GM23338 (cell line): Measurements from ENCODE around the gene HSPA12B. TPM values are rescaled to one million over a fixed set of nuclear protein-coding genes. Genes with fewer than 3 reads are reported as not detected.
A peak's percentile ranks its signal among the peaks of the same experiment; 100 is the strongest.

Experiments used
- ATAC-seq: fragments of 200-7000 bp; cut with Tn5 transposase; 3 replicates; pipeline ENCODE4 v1.9.1; 2020
- DNase-seq: peaks from one replicate; pipeline ENCODE4 v3.0.0-alpha.2; 2015; ENCODE audit warnings: low spot score
- H2AFZ ChIP-seq: fragments of 200-600 bp; sonication (generic); 2 replicates; pipeline ENCODE4 v1.8.0; 2016; ENCODE audit warnings: antibody characterized with exemption, mild to moderate bottlenecking, moderate library complexity
- H3F3A ChIP-seq: fragments of 200-600 bp; sonication (generic); replicated peaks from 2 replicates; pipeline ENCODE4 v1.8.0; 2017; ENCODE audit warnings: antibody characterized with exemption, mixed run types, low read depth
- H3K27ac ChIP-seq: fragments of 200-600 bp; sonication (generic); 2 replicates; pipeline ENCODE4 v1.6.1; 2016; ENCODE audit warnings: low read depth
- H3K27me3 ChIP-seq: fragments of 200-600 bp; sonication (generic); 2 replicates; pipeline ENCODE4 v1.8.0; 2016; ENCODE audit warnings: mild to moderate bottlenecking, mixed run types, moderate library complexity; ENCODE audit not compliant: insufficient read depth
- H3K36me3 ChIP-seq: fragments of 200-600 bp; sonication (generic); 2 replicates; pipeline ENCODE4 v1.8.0; 2016; ENCODE audit warnings: mild to moderate bottlenecking; ENCODE audit not compliant: insufficient read depth
- H3K4me1 ChIP-seq: fragments of 200-600 bp; sonication (generic); 2 replicates; pipeline ENCODE4 v1.8.0; 2016; ENCODE audit warnings: mild to moderate bottlenecking, moderate library complexity; ENCODE audit not compliant: insufficient read depth
- H3K4me2 ChIP-seq: fragments of 200-600 bp; sonication (generic); 2 replicates; pipeline ENCODE4 v1.7.1; 2017; ENCODE audit warnings: mixed run types
- H3K4me3 ChIP-seq: fragments of 200-600 bp; sonication (generic); 2 replicates; pipeline ENCODE4 v1.6.1; 2016; ENCODE audit warnings: mixed run types
- H3K79me2 ChIP-seq: fragments of 200-600 bp; sonication (generic); replicated peaks from 2 replicates; pipeline ENCODE4 v1.8.0; 2017; ENCODE audit warnings: mild to moderate bottlenecking; ENCODE audit not compliant: insufficient read depth
- H3K9me2 ChIP-seq: fragments of 200-600 bp; sonication (generic); 2 replicates; pipeline ENCODE4 v1.8.0; 2017; ENCODE audit not compliant: insufficient read depth
- H4K20me1 ChIP-seq: fragments of 200-600 bp; sonication (generic); replicated peaks from 2 replicates; pipeline ENCODE4 v1.8.0; 2017; ENCODE audit warnings: mild to moderate bottlenecking; ENCODE audit not compliant: insufficient read depth
- H3K27ac Mint-ChIP-seq: 2 replicates; pipeline ENCODE4 v1.8.0; 2020; ENCODE audit warnings: inconsistent platforms, mild to moderate bottlenecking, moderate library complexity, mixed read lengths
- H3K27me3 Mint-ChIP-seq: 3 replicates; pipeline ENCODE4 v1.8.0; 2022; ENCODE audit warnings: low read depth, mild to moderate bottlenecking, moderate library complexity, mixed read lengths, inconsistent platforms; ENCODE audit not compliant: insufficient read depth, poor library complexity
- H3K36me3 Mint-ChIP-seq: 3 replicates; pipeline ENCODE4 v1.8.0; 2021; ENCODE audit warnings: low read depth, mild to moderate bottlenecking, inconsistent platforms, moderate library complexity, mixed read lengths
- H3K4me1 Mint-ChIP-seq: 3 replicates; pipeline ENCODE4 v1.8.0; 2020; ENCODE audit warnings: mild to moderate bottlenecking, inconsistent platforms, mixed read lengths
- H3K4me3 Mint-ChIP-seq: 3 replicates; pipeline ENCODE4 v1.8.0; 2021; ENCODE audit warnings: moderate library complexity, mild to moderate bottlenecking, inconsistent platforms, mixed read lengths
- H3K9me3 Mint-ChIP-seq: 3 replicates; pipeline ENCODE4 v1.8.0; 2020; ENCODE audit warnings: moderate library complexity, mild to moderate bottlenecking, inconsistent platforms, mixed read lengths
- EZH2phosphoT487 ChIP-seq: fragments of 200-600 bp; sonication (generic); IDR thresholded peaks from one replicate; pipeline ENCODE4 v1.8.1; 2018; ENCODE audit warnings: antibody characterized with exemption; ENCODE audit not compliant: unreplicated experiment
- NANOG ChIP-seq: IDR thresholded peaks from 2 replicates; pipeline ENCODE4 v1.6.1; 2016; ENCODE audit warnings: antibody characterized with exemption, borderline replicate concordance
- STAT1 ChIP-seq: IDR thresholded peaks from one replicate; pipeline ENCODE4 v1.6.1; 2016; ENCODE audit warnings: antibody characterized with exemption; ENCODE audit not compliant: unreplicated experiment
- ZNF331 ChIP-seq: fragments of 250-450 bp; sonication (Bioruptor Pico); IDR thresholded peaks from 2 replicates; pipeline ENCODE4 v1.5.0; 2020; ENCODE audit warnings: low read depth, mild to moderate bottlenecking, moderate library complexity
- polyA plus RNA-seq: library from polyadenylated mRNA; unstranded; fragments of >200 nt; fragmentation: Nextera tagmentation; extraction: Ambion mirVana; gene quantifications from 2 replicates; pipeline ENCODE4 v1.2.1, GENCODE V29; 2016
- total RNA-seq: library from RNA; depleted of rRNA; stranded (reverse); fragments of >200 nt; shearing (Covaris generic); gene quantifications from 2 replicates; pipeline ENCODE4 v1.2.3, GENCODE V29; 2014
- TF ChIP-seq, protein P1 (sequence below), 2 experiments: fragments of 200-600 bp in 1 of 2; sonication (generic) in 1 of 2; conservative IDR thresholded peaks; 2 replicates each; pipeline versions ENCODE4 v1.5.1 to v1.6.1; 2016 to 2017; ENCODE audit warnings: antibody characterized with exemption in 2 of 2, low read depth in 2 of 2, mild to moderate bottlenecking in 2 of 2, moderate library complexity in 1 of 2
- TF ChIP-seq, protein P2 (sequence below): fragments of 250-450 bp; sonication (Bioruptor Pico); IDR thresholded peaks from 2 replicates; pipeline ENCODE4 v1.5.0; 2020; ENCODE audit warnings: mild to moderate bottlenecking, moderate library complexity
- TF ChIP-seq, protein P3 (sequence below): IDR thresholded peaks from 2 replicates; pipeline ENCODE4 v1.6.1; 2016; ENCODE audit warnings: antibody characterized with exemption

HSPA12B gene
- total and polyA plus RNA-seq, 2 experiments from 2014 or later: 2.8 to 6.5 TPM

DNA sequence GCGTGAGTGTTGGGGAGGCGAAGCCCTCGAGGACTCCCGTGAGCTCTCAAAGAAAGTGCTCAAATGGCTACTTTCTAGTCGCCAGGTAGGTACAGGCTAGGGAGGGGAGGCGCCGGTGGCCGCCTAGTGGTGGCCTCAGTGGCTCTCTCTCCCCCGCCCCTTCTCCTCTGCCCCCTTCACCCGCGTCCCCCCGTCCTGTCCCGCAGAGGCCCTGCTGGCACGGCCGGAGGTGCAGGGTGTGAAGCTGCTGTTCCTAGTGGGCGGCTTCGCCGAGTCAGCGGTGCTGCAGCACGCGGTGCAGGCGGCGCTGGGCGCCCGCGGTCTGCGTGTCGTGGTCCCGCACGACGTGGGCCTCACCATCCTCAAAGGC lies 18.8 kb downstream of the HSPA12B start:
- peaks cover 12% of the 10 kb centered on the region; the same call in 1 of the 2 replicates for H3K4me1 ChIP-seq
- H3K27ac Mint-ChIP-seq: no peak overlapping the region
- peak overlapping the region; percentile 73 for H3K4me3 ChIP-seq
- peak overlapping the region; percentile 58 for H3K4me3 Mint-ChIP-seq
- no peak overlapping the region for H2AFZ ChIP-seq
- H3K27me3 ChIP-seq: peaks cover 28% of the 10 kb centered on the region
- H3K79me2 ChIP-seq: no peaks in the 10 kb centered on the region
- no peak overlapping the region for H3K27ac ChIP-seq
- ATAC-seq (peak; percentile 27), DNase-seq (peak; percentile 58)
- peaks cover 4% of the 10 kb centered on the region; the same call in 1 of the 3 replicates for H3K9me3 Mint-ChIP-seq
- no peaks in the 10 kb centered on the region; the same call in 2 of the 3 replicates for H3K36me3 Mint-ChIP-seq
- peaks cover 11% of the 10 kb centered on the region; the same call in 1 of the 2 replicates for H4K20me1 ChIP-seq
- H3K9me2 ChIP-seq: no peaks in the 10 kb centered on the region
- peaks cover 14% of the 10 kb centered on the region for H3F3A ChIP-seq
- H3K27me3 Mint-ChIP-seq: peaks cover 29% of the 10 kb centered on the region
- peaks cover 15% of the 10 kb centered on the region for H3K4me1 Mint-ChIP-seq
- peak overlapping the region; percentile 93 for H3K4me2 ChIP-seq
- TF ChIP-seq, protein P1, sequence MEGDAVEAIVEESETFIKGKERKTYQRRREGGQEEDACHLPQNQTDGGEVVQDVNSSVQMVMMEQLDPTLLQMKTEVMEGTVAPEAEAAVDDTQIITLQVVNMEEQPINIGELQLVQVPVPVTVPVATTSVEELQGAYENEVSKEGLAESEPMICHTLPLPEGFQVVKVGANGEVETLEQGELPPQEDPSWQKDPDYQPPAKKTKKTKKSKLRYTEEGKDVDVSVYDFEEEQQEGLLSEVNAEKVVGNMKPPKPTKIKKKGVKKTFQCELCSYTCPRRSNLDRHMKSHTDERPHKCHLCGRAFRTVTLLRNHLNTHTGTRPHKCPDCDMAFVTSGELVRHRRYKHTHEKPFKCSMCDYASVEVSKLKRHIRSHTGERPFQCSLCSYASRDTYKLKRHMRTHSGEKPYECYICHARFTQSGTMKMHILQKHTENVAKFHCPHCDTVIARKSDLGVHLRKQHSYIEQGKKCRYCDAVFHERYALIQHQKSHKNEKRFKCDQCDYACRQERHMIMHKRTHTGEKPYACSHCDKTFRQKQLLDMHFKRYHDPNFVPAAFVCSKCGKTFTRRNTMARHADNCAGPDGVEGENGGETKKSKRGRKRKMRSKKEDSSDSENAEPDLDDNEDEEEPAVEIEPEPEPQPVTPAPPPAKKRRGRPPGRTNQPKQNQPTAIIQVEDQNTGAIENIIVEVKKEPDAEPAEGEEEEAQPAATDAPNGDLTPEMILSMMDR (conservative IDR thresholded peaks at IDR 0.05; ENCODE audit: low read depth in 2 of 2): peak; percentile 38 to 49; a peak in 3 of 4 replicates
- TF ChIP-seq, protein P2, sequence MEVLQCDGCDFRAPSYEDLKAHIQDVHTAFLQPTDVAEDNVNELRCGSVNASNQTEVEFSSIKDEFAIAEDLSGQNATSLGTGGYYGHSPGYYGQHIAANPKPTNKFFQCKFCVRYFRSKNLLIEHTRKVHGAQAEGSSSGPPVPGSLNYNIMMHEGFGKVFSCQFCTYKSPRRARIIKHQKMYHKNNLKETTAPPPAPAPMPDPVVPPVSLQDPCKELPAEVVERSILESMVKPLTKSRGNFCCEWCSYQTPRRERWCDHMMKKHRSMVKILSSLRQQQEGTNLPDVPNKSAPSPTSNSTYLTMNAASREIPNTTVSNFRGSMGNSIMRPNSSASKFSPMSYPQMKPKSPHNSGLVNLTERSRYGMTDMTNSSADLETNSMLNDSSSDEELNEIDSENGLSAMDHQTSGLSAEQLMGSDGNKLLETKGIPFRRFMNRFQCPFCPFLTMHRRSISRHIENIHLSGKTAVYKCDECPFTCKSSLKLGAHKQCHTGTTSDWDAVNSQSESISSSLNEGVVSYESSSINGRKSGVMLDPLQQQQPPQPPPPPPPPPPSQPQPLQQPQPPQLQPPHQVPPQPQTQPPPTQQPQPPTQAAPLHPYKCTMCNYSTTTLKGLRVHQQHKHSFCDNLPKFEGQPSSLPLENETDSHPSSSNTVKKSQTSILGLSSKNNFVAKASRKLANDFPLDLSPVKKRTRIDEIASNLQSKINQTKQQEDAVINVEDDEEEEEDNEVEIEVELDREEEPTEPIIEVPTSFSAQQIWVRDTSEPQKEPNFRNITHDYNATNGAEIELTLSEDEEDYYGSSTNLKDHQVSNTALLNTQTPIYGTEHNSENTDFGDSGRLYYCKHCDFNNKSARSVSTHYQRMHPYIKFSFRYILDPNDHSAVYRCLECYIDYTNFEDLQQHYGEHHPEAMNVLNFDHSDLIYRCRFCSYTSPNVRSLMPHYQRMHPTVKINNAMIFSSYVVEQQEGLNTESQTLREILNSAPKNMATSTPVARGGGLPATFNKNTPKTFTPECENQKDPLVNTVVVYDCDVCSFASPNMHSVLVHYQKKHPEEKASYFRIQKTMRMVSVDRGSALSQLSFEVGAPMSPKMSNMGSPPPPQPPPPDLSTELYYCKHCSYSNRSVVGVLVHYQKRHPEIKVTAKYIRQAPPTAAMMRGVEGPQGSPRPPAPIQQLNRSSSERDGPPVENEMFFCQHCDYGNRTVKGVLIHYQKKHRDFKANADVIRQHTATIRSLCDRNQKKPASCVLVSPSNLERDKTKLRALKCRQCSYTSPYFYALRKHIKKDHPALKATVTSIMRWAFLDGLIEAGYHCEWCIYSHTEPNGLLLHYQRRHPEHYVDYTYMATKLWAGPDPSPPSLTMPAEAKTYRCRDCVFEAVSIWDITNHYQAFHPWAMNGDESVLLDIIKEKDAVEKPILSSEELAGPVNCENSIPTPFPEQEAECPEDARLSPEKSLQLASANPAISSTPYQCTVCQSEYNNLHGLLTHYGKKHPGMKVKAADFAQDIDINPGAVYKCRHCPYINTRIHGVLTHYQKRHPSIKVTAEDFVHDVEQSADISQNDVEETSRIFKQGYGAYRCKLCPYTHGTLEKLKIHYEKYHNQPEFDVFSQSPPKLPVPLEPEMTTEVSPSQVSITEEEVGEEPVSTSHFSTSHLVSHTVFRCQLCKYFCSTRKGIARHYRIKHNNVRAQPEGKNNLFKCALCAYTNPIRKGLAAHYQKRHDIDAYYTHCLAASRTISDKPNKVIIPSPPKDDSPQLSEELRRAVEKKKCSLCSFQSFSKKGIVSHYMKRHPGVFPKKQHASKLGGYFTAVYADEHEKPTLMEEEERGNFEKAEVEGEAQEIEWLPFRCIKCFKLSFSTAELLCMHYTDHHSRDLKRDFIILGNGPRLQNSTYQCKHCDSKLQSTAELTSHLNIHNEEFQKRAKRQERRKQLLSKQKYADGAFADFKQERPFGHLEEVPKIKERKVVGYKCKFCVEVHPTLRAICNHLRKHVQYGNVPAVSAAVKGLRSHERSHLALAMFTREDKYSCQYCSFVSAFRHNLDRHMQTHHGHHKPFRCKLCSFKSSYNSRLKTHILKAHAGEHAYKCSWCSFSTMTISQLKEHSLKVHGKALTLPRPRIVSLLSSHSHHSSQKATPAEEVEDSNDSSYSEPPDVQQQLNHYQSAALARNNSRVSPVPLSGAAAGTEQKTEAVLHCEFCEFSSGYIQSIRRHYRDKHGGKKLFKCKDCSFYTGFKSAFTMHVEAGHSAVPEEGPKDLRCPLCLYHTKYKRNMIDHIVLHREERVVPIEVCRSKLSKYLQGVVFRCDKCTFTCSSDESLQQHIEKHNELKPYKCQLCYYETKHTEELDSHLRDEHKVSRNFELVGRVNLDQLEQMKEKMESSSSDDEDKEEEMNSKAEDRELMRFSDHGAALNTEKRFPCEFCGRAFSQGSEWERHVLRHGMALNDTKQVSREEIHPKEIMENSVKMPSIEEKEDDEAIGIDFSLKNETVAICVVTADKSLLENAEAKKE (CRISPR knock-in tag): no peak
- no peak for TF ChIP-seq STAT1
- TF ChIP-seq EZH2phosphoT487: no peak
- no peak for TF ChIP-seq ZNF331 (CRISPR knock-in tag)
- TF ChIP-seq NANOG: no peak
- TF ChIP-seq, protein P3, sequence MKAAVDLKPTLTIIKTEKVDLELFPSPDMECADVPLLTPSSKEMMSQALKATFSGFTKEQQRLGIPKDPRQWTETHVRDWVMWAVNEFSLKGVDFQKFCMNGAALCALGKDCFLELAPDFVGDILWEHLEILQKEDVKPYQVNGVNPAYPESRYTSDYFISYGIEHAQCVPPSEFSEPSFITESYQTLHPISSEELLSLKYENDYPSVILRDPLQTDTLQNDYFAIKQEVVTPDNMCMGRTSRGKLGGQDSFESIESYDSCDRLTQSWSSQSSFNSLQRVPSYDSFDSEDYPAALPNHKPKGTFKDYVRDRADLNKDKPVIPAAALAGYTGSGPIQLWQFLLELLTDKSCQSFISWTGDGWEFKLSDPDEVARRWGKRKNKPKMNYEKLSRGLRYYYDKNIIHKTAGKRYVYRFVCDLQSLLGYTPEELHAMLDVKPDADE: no peak
- no peaks in the 10 kb centered on the region for H3K36me3 ChIP-seq
